ENCODE measurements around the gene SLC12A1.

SLC12A1 gene

DNA sequence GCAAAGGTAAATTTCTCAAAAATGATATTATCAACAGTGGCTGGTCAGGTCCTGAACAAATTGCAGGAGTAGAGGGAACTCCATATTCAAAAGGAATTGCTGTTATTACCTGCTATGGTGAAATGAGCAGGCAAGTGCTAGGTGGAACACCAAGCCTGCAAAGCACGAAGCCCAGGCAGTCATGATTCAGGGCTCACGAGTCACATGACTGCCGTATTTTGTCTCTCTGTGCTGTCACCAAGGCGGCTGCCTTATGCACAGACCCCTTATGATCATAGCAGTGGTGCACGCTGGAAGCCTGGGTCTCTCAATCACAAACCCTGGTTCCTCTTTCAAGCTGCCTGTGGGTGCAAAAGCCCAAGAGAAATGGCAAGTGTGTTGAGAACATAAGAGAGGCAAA lies 24.4 kb downstream of the SLC12A1 start:
- TF ChIP-seq, protein P1, sequence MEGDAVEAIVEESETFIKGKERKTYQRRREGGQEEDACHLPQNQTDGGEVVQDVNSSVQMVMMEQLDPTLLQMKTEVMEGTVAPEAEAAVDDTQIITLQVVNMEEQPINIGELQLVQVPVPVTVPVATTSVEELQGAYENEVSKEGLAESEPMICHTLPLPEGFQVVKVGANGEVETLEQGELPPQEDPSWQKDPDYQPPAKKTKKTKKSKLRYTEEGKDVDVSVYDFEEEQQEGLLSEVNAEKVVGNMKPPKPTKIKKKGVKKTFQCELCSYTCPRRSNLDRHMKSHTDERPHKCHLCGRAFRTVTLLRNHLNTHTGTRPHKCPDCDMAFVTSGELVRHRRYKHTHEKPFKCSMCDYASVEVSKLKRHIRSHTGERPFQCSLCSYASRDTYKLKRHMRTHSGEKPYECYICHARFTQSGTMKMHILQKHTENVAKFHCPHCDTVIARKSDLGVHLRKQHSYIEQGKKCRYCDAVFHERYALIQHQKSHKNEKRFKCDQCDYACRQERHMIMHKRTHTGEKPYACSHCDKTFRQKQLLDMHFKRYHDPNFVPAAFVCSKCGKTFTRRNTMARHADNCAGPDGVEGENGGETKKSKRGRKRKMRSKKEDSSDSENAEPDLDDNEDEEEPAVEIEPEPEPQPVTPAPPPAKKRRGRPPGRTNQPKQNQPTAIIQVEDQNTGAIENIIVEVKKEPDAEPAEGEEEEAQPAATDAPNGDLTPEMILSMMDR (IDR thresholded peaks at IDR 0.05; ENCODE audit: extremely low read depth, insufficient read depth, missing control alignments), result no peak
- in situ Hi-C loops (cut with MboI; ENCODE audit: low pct_unique_long_range_greater_than_20kb, low sequenced_read_pairs, unreplicated experiment), result no loop called here
- DNase-seq (ENCODE audit: low spot score), result no peak

DNA sequence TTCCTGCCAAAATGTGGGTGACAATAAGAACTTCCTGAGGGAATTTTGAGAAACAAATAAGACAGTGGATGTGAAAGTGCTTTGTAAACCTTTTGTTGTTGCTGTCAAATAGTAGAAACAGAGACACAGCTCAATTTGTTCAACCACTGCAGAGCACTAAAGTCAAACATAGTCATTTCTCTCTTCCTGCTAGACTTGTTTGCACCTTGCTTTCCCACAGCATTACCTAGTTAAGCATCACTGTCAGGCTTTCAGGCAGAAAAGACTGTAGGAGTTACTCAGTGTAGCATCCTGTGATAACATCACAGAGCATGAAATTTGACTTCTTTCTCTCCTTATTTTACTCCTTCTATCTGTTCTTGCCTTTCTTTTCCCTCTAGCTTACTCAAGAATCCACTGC lies 27.1 kb downstream of the SLC12A1 start:
- in situ Hi-C loops (cut with MboI; ENCODE audit: low pct_unique_long_range_greater_than_20kb, low sequenced_read_pairs, unreplicated experiment), result no loop called here
- no peak for DNase-seq (ENCODE audit: low spot score)

DNA sequence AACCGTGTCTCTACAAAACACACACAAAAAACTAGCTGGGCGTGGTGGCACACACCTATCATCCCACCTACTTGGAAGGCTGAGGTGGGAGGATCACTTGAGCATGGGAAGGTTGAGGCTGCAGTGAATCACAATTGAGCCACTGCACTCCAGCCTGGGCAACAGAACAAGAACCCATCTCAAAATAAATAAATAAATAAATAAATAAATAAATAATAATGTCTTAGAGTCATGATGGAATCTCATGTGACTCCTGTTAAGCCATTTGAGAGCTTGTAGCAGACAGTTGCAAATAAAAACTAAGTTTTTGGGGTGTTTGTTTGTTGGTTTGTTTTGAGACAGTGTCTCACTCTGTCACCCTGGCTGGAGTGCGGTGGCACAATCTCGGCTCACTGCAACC lies 33.2 kb downstream of the SLC12A1 start:
- in situ Hi-C loops (cut with MboI; ENCODE audit: low pct_unique_long_range_greater_than_20kb, low sequenced_read_pairs, unreplicated experiment), result no loop called here
- TF ChIP-seq, protein P1 (IDR thresholded peaks at IDR 0.05; ENCODE audit: extremely low read depth, insufficient read depth, missing control alignments), result no peak
- no peak for DNase-seq (ENCODE audit: low spot score)

More for the DNA sequence above, 27.1 kb downstream of the SLC12A1 start:
- TF ChIP-seq, protein P1 (IDR thresholded peaks at IDR 0.05; ENCODE audit: extremely low read depth, insufficient read depth, missing control alignments), result no peak

DNA sequence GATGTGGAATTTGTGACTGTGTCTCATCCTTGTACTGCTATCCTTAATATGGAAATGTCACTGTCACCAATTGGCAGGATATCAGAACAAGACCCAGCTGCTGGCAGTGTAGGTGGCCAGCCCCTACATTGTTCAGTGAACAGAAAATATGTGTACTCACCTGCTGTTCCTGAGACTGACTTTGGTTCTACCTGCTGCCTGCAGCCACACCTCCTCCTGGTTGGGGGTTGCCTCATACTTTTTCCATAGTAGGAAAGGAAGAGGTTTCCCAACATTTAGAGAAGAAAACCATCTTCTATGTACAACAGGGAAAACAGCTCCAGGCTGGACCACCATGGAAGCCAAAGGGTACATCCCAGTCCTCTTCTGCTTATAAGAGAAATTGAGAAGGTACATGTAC lies 35.9 kb downstream of the SLC12A1 start:
- in situ Hi-C loops (cut with MboI; ENCODE audit: low pct_unique_long_range_greater_than_20kb, low sequenced_read_pairs, unreplicated experiment), result no loop called here
- TF ChIP-seq, protein P1 (IDR thresholded peaks at IDR 0.05; ENCODE audit: extremely low read depth, insufficient read depth, missing control alignments), result no peak
- DNase-seq (ENCODE audit: low spot score), result no peak

DNA sequence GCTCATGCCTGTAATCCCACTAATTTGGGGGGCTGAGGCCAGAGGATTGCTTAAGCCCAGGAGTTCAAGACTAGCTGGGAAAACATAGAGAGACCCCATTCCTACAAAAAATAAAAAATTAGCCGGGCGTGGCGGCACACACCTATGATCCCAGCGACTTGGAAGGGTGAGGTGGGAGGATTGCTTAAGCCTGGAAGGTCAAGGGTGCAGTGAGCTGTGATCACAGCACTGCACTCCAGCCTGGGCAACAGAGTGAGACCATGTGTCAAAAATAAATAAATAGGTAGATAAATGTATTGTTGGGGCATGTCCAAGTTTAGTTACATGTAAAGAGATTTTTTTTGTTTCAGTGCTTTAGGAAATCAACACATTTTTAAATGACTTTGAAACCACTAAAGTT lies 36.4 kb downstream of the SLC12A1 start:
- in situ Hi-C loops (cut with MboI; ENCODE audit: low pct_unique_long_range_greater_than_20kb, low sequenced_read_pairs, unreplicated experiment), result no loop called here
- TF ChIP-seq, protein P1 (IDR thresholded peaks at IDR 0.05; ENCODE audit: extremely low read depth, insufficient read depth, missing control alignments), result no peak
- DNase-seq (ENCODE audit: low spot score), result no peak

DNA sequence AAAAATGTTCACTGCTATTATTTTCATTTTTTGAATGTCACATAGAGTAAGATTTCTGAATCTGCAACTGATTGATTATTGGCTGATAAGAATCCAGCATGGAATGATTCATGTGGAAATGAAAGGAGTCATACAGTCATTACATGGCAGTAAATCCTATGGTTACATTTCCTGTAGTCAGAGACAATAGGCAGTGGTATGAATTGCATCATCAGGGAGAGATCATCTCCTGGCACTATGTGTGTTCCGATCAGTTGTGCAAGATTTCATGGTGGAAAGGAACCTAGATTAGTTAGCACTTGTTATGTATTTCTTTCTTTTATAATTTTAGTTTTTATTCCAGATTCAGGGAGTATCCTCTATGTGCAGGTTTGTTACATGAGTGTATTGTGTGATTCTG lies 38.8 kb downstream of the SLC12A1 start:
- DNase-seq (ENCODE audit: low spot score), result no peak
- in situ Hi-C loops (cut with MboI; ENCODE audit: low pct_unique_long_range_greater_than_20kb, low sequenced_read_pairs, unreplicated experiment), result no loop called here
- TF ChIP-seq, protein P1 (IDR thresholded peaks at IDR 0.05; ENCODE audit: extremely low read depth, insufficient read depth, missing control alignments), result no peak

DNA sequence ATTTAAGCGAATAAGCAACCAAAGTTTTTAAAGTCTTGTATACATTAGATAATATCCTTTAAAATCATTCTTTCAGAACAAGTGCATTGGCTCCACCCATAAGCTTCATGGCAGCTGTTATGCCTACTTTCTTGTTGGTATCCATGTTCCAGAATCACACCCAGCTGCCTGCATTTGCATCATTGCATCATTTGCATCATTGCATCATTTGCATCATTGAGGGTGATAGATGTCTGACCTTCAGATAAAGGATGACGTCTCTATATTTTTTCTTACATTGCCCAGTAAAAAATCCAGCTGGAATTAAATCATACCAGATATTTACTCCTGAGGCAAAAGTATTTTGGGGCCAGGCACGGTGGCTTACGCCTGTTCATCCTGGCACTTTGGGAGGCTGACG lies 42.3 kb downstream of the SLC12A1 start:
- DNase-seq (ENCODE audit: low spot score), result no peak
- in situ Hi-C loops (cut with MboI; ENCODE audit: low pct_unique_long_range_greater_than_20kb, low sequenced_read_pairs, unreplicated experiment), result no loop called here
- TF ChIP-seq, protein P1 (IDR thresholded peaks at IDR 0.05; ENCODE audit: extremely low read depth, insufficient read depth, missing control alignments), result no peak
